HepG2 (cell line): ENCODE measurements around the gene STARD13. TPM values are rescaled to one million over a fixed set of nuclear protein-coding genes. Genes with fewer than 3 reads are reported as not detected.

ENCODE experiments used
- ATAC-seq: fragments of 200-7000 bp; cut with Tn5 transposase; 3 replicates; pipeline ENCODE4 v1.9.1; 2020; ENCODE audit warnings: mild to moderate bottlenecking, moderate library complexity
- BruUV-seq: library from RNA; stranded (reverse); fragments of 400-500 nt; replicated peaks from 2 replicates; lab custom pipeline; 2021; lab: Mats Ljungman, UMichigan
- CTCF ChIA-PET: fragments of 300-600 bp; formaldehyde crosslinking; extraction: SDS; loops from one replicate; lab custom pipeline; 2021; ENCODE audit warnings: low total read pairs, inconsistent platforms, low intra/inter-chr PET ratio; lab: Yijun Ruan, JAX
- POLR2A ChIA-PET: fragments of 350-600 bp; sonication (Branson Sonifier 250); formaldehyde crosslinking; loops from one replicate; lab custom pipeline; 2020; ENCODE audit warnings: antibody characterized with exemption, inconsistent platforms; lab: Yijun Ruan, JAX
- DNase-seq: peaks from one replicate; pipeline ENCODE4 v3.0.0-alpha.2; 2015; ENCODE audit warnings: low spot score
- FAIRE-seq: peaks from 3 replicates; lab custom pipeline; 2011; peaks lifted over from hg19 to GRCh38; lab: Jason Lieb, UNC
- H2AFZ ChIP-seq: one replicate; pipeline ENCODE4 v1.6.1; 2011; ENCODE audit warnings: low read length, inconsistent platforms
- H3K27ac ChIP-seq: fragments of 300-600 bp; 3 replicates; pipeline ENCODE4 v1.8.0; 2011; ENCODE audit warnings: mixed run types, mild to moderate bottlenecking, mixed read lengths, low read length, inconsistent platforms; ENCODE audit not compliant: insufficient read depth; ENCODE audit errors: extremely low read length
- H3K27me3 ChIP-seq, 2 experiments: fragments of 200-600 bp in 1 of 2; 2 replicates in 1 of 2; 3 replicates in 1 of 2; pipeline versions ENCODE4 v1.6.0 to v1.8.0; 2011; ENCODE audit warnings: low read length in 2 of 2, mild to moderate bottlenecking in 2 of 2, moderate library complexity in 2 of 2, inconsistent platforms in 1 of 2; ENCODE audit not compliant: insufficient read depth in 2 of 2, control insufficient read depth in 1 of 2
- H3K36me3 ChIP-seq, 2 experiments: fragments of 200-600 bp in 1 of 2; replicated peaks in 1 of 2; 2 replicates in 1 of 2; 3 replicates in 1 of 2; pipeline versions ENCODE4 v1.5.1 to v1.8.0; 2011; ENCODE audit warnings: low read length in 2 of 2, inconsistent platforms in 1 of 2; ENCODE audit not compliant: insufficient read depth in 2 of 2, control insufficient read depth in 1 of 2
- H3K4me1 ChIP-seq: 2 replicates; pipeline ENCODE4 v1.5.1; 2012; ENCODE audit warnings: low read length, inconsistent platforms; ENCODE audit not compliant: insufficient read depth
- H3K4me2 ChIP-seq: 2 replicates; pipeline ENCODE4 v1.6.0; 2011; ENCODE audit warnings: low read depth, low read length, inconsistent platforms
- H3K4me3 ChIP-seq, 3 experiments: fragments of 200-600 bp in 1 of 3; sonication (generic), shearing (Covaris generic) in 1 of 3; replicated peaks in 1 of 3; 2 replicates each; pipeline ENCODE4 v1.5.1; 2011 to 2016; ENCODE audit warnings: low read length in 3 of 3, inconsistent platforms in 2 of 3, low read depth in 2 of 3, mild to moderate bottlenecking in 2 of 3, control low read depth in 1 of 3, mixed read lengths in 1 of 3; ENCODE audit not compliant: insufficient read depth in 1 of 3
- H3K79me2 ChIP-seq: one replicate; pipeline ENCODE4 v1.6.1; 2011; ENCODE audit warnings: low read length, inconsistent platforms; ENCODE audit not compliant: insufficient read depth
- H3K9ac ChIP-seq: 2 replicates; pipeline ENCODE4 v1.6.0; 2011; ENCODE audit warnings: mild to moderate bottlenecking, low read depth, low read length, inconsistent platforms; ENCODE audit not compliant: insufficient read depth
- H3K9me3 ChIP-seq: 2 replicates; pipeline ENCODE4 v1.5.1; 2012; ENCODE audit warnings: mild to moderate bottlenecking, low read length
- H4K20me1 ChIP-seq: 2 replicates; pipeline ENCODE4 v1.6.0; 2011; ENCODE audit warnings: inconsistent platforms, mild to moderate bottlenecking, low read length, moderate library complexity; ENCODE audit not compliant: insufficient read depth
- EEA1 ChIP-seq: sonication (generic); formaldehyde crosslinking; IDR thresholded peaks from 2 replicates; pipeline ENCODE4 v1.5.1; 2020; ENCODE audit warnings: mild to moderate bottlenecking, missing genetic modification reagents, borderline replicate concordance
- HDAC2 ChIP-seq: sonication (generic); formaldehyde crosslinking; IDR thresholded peaks from 2 replicates; pipeline ENCODE4 v1.4.0; 2020; ENCODE audit warnings: missing genetic modification reagents
- IRX3 ChIP-seq: sonication (generic); formaldehyde crosslinking; IDR thresholded peaks from 2 replicates; pipeline ENCODE4 v1.8.1; 2023; ENCODE audit warnings: mild to moderate bottlenecking, low read depth, missing genetic modification reagents, borderline replicate concordance
- MNT ChIP-seq: fragments of 450-650 bp; IDR thresholded peaks from 2 replicates; pipeline ENCODE4 v1.6.1; 2016
- PHF20 ChIP-seq: sonication (generic); formaldehyde crosslinking; IDR thresholded peaks from 2 replicates; pipeline ENCODE4 v1.5.0; 2020; ENCODE audit warnings: mild to moderate bottlenecking, missing genetic modification reagents
- SMYD3 ChIP-seq: sonication (generic); formaldehyde crosslinking; IDR thresholded peaks from 2 replicates; pipeline ENCODE4 v1.8.1; 2023; ENCODE audit warnings: mild to moderate bottlenecking, missing genetic modification reagents
- THAP8 ChIP-seq: sonication (generic); formaldehyde crosslinking; IDR thresholded peaks from 2 replicates; pipeline ENCODE4 v1.5.1; 2020; ENCODE audit warnings: missing genetic modification reagents, mild to moderate bottlenecking, borderline replicate concordance
- WGBS: methylation state at CpG from one replicate; pipeline ENCODE4 v1.1.6; 2017; ENCODE audit warnings: low lambda C conversion rate; 5-methylcytosine and 5-hydroxymethylcytosine counted together
- in situ Hi-C: cut with HindIII; loops from 2 replicates; pipeline ENCODE4 v1.10.0; 2017; ENCODE audit warnings: low pct_unique_long_range_greater_than_20kb; ENCODE audit not compliant: extremely low pct_ligation_motif_present
- intact Hi-C: fragments of 100-400 bp; cut with micrococcal nuclease; formaldehyde crosslinking; loops from one replicate; pipeline ENCODE4 v1.10.0; 2022; ENCODE audit not compliant: unreplicated experiment
- polyA plus RNA-seq, 8 experiments: library from polyadenylated mRNA; depleted of rRNA in 3 of 8; stranded (reverse) in 7 of 8; unstranded in 1 of 8; fragments of >200 nt; fragmentation: Illumina TruSeq in 4 of 8; extraction: Trizol in 4 of 8; gene quantifications; 2 replicates each; pipeline versions ENCODE4 v1.2.1 to v1.2.3, GENCODE V29; 2011 to 2016; ENCODE audit warnings: low read depth in 4 of 8, missing spikeins in 1 of 8, mixed read lengths in 1 of 8; ENCODE audit not compliant: insufficient read depth in 1 of 8
- total RNA-seq, 5 experiments: library from RNA; depleted of rRNA; stranded (reverse); fragments of >200 nt; fragmentation: Illumina TruSeq; extraction: Trizol; gene quantifications; 2 replicates each; pipeline ENCODE4 v1.2.3, GENCODE V29; 2016; ENCODE audit warnings: low read depth in 1 of 5

Gene STARD13
- total and polyA plus RNA-seq, 2 of the 13 experiments (the other 11 are each of a cell fraction or from before 2014, with no cell fraction given) = 12.8 to 14.3 TPM

DNA sequence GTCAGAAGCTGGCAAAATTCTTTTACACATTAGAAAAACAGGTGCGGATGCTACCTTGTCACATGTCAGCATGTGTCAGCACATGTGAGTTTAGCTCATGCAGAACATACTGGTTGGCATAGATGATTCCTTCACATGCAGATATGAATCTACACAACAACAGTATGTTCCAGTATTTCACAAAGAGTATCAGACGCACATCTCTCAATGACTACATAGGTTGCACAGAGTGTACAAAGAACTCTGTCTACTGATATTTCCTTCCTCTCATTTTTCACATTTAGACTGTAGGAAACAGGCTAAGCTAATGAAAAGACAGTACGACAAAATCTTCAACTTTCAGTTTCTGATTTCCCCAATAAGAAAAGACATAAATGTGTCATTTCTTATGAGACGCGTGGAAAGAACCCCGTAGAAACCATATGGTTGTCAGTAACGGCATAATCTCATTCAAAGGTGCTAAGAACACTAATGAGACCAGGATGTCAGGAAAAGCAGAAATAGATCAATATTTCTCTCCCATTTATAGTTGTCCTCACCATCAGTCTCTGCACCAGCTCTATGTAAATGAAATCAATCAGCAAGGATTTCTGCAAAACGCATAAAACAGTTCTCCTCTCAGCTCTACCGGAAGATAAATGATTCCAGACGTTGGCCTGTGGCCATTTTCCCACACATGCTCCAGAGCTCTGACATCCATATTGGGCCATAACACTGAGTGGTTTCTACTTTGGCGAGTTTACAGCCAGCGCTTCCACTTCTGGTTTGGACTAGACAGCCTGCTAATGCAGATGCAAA, 81.2 kb downstream of the STARD13 start:
- H3K79me2 ChIP-seq = peaks cover 41% of the 10 kb centered on the region
- CTCF ChIA-PET = no interaction called here
- no peaks in the 10 kb centered on the region; the same call in 1 of the 2 replicates for H4K20me1 ChIP-seq
- H3K36me3 ChIP-seq = peaks cover 0 to 11% of the 10 kb centered on the region in 2 experiments; a peak in 3 of 5 replicates
- no peaks in the 10 kb centered on the region for H3K9me3 ChIP-seq
- H2AFZ ChIP-seq = no peak overlapping the region
- TF ChIP-seq EEA1 (CRISPR knock-in tag) (no peak), HDAC2 (CRISPR knock-in tag) (no peak), SMYD3 (CRISPR knock-in tag) (no peak), THAP8 (CRISPR knock-in tag) (no peak), PHF20 (CRISPR knock-in tag) (no peak), MNT (peak; percentile 91), IRX3 (no peak)
- H3K4me1 ChIP-seq = peaks cover 44% of the 10 kb centered on the region
- DNase-seq = no peak
- POLR2A ChIA-PET = no interaction called here
- intact Hi-C loops = no loop called here
- WGBS = 98% methylated on average over 12 of the region's 12 CpGs
- no peak for FAIRE-seq
- H3K4me3 ChIP-seq = no peak overlapping the region
- no peak overlapping the region for H3K9ac ChIP-seq
- H3K27ac ChIP-seq = no peak overlapping the region
- no peaks in the 10 kb centered on the region for H3K27me3 ChIP-seq
- in situ Hi-C loops = no loop called here
- no peak for ATAC-seq
- no TSS peak for BruUV-seq
- no peak overlapping the region for H3K4me2 ChIP-seq
